K562 (cell line): ENCODE measurements around the gene STX1A. TPM values are rescaled to one million over a fixed set of nuclear protein-coding genes. Genes with fewer than 3 reads are reported as not detected.
A peak's percentile ranks its signal among the peaks of the same experiment; 100 is the strongest.

Experiments used
- BRD4 ChIP-seq: fragments of 200-600 bp; sonication (generic); IDR thresholded peaks from 2 replicates; pipeline ENCODE4 v1.6.1; 2017; ENCODE audit warnings: inconsistent platforms
- CBFB ChIP-seq: sonication (generic); formaldehyde crosslinking; IDR thresholded peaks from 2 replicates; pipeline ENCODE4 v1.4.0; 2020; ENCODE audit warnings: mild to moderate bottlenecking, missing genetic modification reagents
- CBX8 ChIP-seq: fragments of 200-600 bp; sonication (generic); IDR thresholded peaks from 2 replicates; pipeline ENCODE4 v1.6.1; 2012; ENCODE audit warnings: borderline replicate concordance, mixed run types, low read depth, mild to moderate bottlenecking, moderate library complexity, mixed read lengths, low read length, control low read depth, inconsistent platforms; ENCODE audit not compliant: poor library complexity, severe bottlenecking; ENCODE audit errors: extremely low read depth
- CCAR2 ChIP-seq: fragments of 200-400 bp; formaldehyde crosslinking; IDR thresholded peaks from 2 replicates; pipeline ENCODE4 v1.6.1; 2017; ENCODE audit warnings: mild to moderate bottlenecking, low read depth, low read length
- CREB3L1 ChIP-seq: fragments of 450-650 bp; IDR thresholded peaks from 2 replicates; pipeline ENCODE4 v1.6.1; 2014; ENCODE audit warnings: low read depth, mild to moderate bottlenecking, moderate library complexity, borderline replicate concordance
- ESRRA ChIP-seq: fragments of 450-650 bp; IDR thresholded peaks from 2 replicates; pipeline ENCODE4 v1.6.1; 2014; ENCODE audit warnings: low read depth, mild to moderate bottlenecking, moderate library complexity, borderline replicate concordance
- HES1 ChIP-seq: fragments of 450-650 bp; IDR thresholded peaks from 2 replicates; pipeline ENCODE4 v1.6.1; 2016; ENCODE audit warnings: low read depth, mild to moderate bottlenecking, moderate library complexity
- HIVEP1 ChIP-seq: fragments of 250-450 bp; sonication (Bioruptor Pico); IDR thresholded peaks from 2 replicates; pipeline ENCODE4 v1.4.0; 2020; ENCODE audit warnings: mild to moderate bottlenecking
- HNRNPH1 ChIP-seq: fragments of 200-400 bp; formaldehyde crosslinking; optimal IDR thresholded peaks from 2 replicates; pipeline ENCODE3; 2017; ENCODE audit warnings: low read depth, mild to moderate bottlenecking, low read length, moderate library complexity
- LCOR ChIP-seq: sonication (generic); formaldehyde crosslinking; IDR thresholded peaks from 2 replicates; pipeline ENCODE4 v1.8.0; 2022; ENCODE audit warnings: mild to moderate bottlenecking, missing genetic modification reagents
- NEUROD1 ChIP-seq: fragments of 150-350 bp; IDR thresholded peaks from 2 replicates; pipeline ENCODE4 v1.6.1; 2014; ENCODE audit warnings: borderline replicate concordance, low read length, low read depth; ENCODE audit not compliant: partially characterized antibody
- PKNOX1 ChIP-seq: fragments of 450-650 bp; IDR thresholded peaks from 2 replicates; pipeline ENCODE4 v1.6.1; 2016
- TAF1 ChIP-seq: IDR thresholded peaks from 2 replicates; pipeline ENCODE4 v1.6.1; 2011; ENCODE audit warnings: mild to moderate bottlenecking, low read length, moderate library complexity; ENCODE audit not compliant: insufficient read depth, control insufficient read depth, severe bottlenecking; ENCODE audit errors: extremely low read depth
- UBTF ChIP-seq, 2 experiments: IDR thresholded peaks; 2 replicates each; pipeline ENCODE4 v1.6.1; 2012; ENCODE audit warnings: improper control_type of control experiment in 2 of 2, low read depth in 2 of 2, low read length in 2 of 2, borderline replicate concordance in 1 of 2
- YBX1 ChIP-seq: fragments of 450-650 bp; IDR thresholded peaks from 2 replicates; pipeline ENCODE4 v1.7.1; 2016; ENCODE audit warnings: mild to moderate bottlenecking
- ZNF740 ChIP-seq, 3 experiments: fragments of 200-800 bp in 1 of 3; sonication (Bioruptor generic) in 1 of 3; sonication (generic) in 1 of 3; formaldehyde crosslinking in 1 of 3; IDR thresholded peaks; 2 replicates each; pipeline versions ENCODE4 v1.6.1 to v1.8.0; 2016 to 2022; ENCODE audit warnings: mild to moderate bottlenecking in 2 of 3, missing compliant biosample characterization in 2 of 3, missing genetic modification characterization in 2 of 3, missing genetic modification reagents in 1 of 3
- polyA plus RNA-seq, 8 experiments: library from polyadenylated mRNA; depleted of rRNA in 4 of 8; stranded (reverse) in 5 of 8; unstranded in 3 of 8; fragments of >200 nt; fragmentation: Nextera tagmentation in 2 of 8; fragmentation: Illumina TruSeq in 1 of 8; extraction: Ambion mirVana in 2 of 8; extraction: Trizol in 1 of 8; gene quantifications; 2 replicates each; pipeline versions ENCODE4 v1.2.1 to v1.2.3, GENCODE V29; 2011 to 2014; ENCODE audit warnings: inconsistent platforms in 1 of 8, missing spikeins in 1 of 8
- total RNA-seq, 7 experiments: library from RNA; depleted of rRNA in 6 of 7; stranded (reverse); fragments of >200 nt in 6 of 7; fragmentation: Illumina TruSeq in 2 of 7; extraction: Trizol in 2 of 7; gene quantifications; 2 replicates each; pipeline versions ENCODE4 v1.2.1 to v1.2.3, GENCODE V29; 2011 to 2021; ENCODE audit warnings: low replicate concordance in 1 of 7

Gene STX1A
- total and polyA plus RNA-seq, 9 of the 15 experiments (the other 6 are each of a cell fraction or from before 2014, with no cell fraction given), result 0.04 to 15.1 (median 6.3) TPM

- TF ChIP-seq CREB3L1 (peak; percentile 49; the same call in 1 of the 2 replicates), CBX8 (no peak), TAF1 (peak; percentile 33), NEUROD1 (no peak), PKNOX1 (no peak), CBFB (CRISPR knock-in tag) (no peak), LCOR (CRISPR knock-in tag) (0 out of 2 replicates have a peak, but pooled peaks have one; percentile 49), UBTF (IDR thresholded peaks at IDR 0.05; ENCODE audit: borderline replicate concordance in 1 of 2, low read depth in 2 of 2, low read length in 2 of 2) (peak in 1 of 2 experiments; percentile 71; a peak in 1 of 4 replicates), ESRRA (0 out of 2 replicates have a peak, but pooled peaks have one; percentile 14), ZNF740 (CRISPR knock-in tag; IDR thresholded peaks at IDR 0.05) (peak; percentile 59; the same call in 1 of the 2 replicates), ZNF740 (tag; IDR thresholded peaks at IDR 0.05) (no peak), YBX1 (no peak), BRD4 (no peak), HIVEP1 (CRISPR knock-in tag) (no peak), HNRNPH1 (no peak), HES1 (no peak), CCAR2 (no peak)
Observed at GRCh38 chr7:73718905-73719805, at the start of gene STX1A (continued).
